ENCODE data around the gene STK35. TPM values are rescaled to one million over a fixed set of nuclear protein-coding genes. Genes with fewer than 3 reads are reported as not detected.
A peak's percentile ranks its signal among the peaks of the same experiment; 100 is the strongest.

STK35 gene
- total RNA-seq, 1 donor = 13.2 TPM

- peak; percentile 88 for DNase-seq (ENCODE audit: low read depth)
- H3K4me3 ChIP-seq (ENCODE audit: low read depth, low read length) = no peak overlapping the region
- no peak for TF ChIP-seq CTCF (IDR thresholded peaks at IDR 0.05; ENCODE audit: insufficient read depth, low read length)
Measured at GRCh38 chr20:2151858-2152281, 50.2 kb downstream of the STK35 start.

GRCh38 chr20:2152317-2152716 lies 50.7 kb downstream of the STK35 start:
- H3K4me3 ChIP-seq (ENCODE audit: low read depth, low read length) = no peak overlapping the region
- TF ChIP-seq CTCF (IDR thresholded peaks at IDR 0.05; ENCODE audit: insufficient read depth, low read length) = no peak
- no peak for DNase-seq (ENCODE audit: low read depth)

GRCh38 chr20:2153326-2153725 lies 51.7 kb downstream of the STK35 start:
- H3K4me3 ChIP-seq (ENCODE audit: low read depth, low read length) = no peak overlapping the region
- no peak for DNase-seq (ENCODE audit: low read depth)
- TF ChIP-seq CTCF (IDR thresholded peaks at IDR 0.05; ENCODE audit: insufficient read depth, low read length) = no peak

- no peak for DNase-seq (ENCODE audit: low read depth)
- no peak for TF ChIP-seq CTCF (IDR thresholded peaks at IDR 0.05; ENCODE audit: insufficient read depth, low read length)
- H3K4me3 ChIP-seq (ENCODE audit: low read depth, low read length) = no peak overlapping the region
Measured at GRCh38 chr20:2156224-2156623, 54.6 kb downstream of the STK35 start.

- DNase-seq (ENCODE audit: low read depth) = no peak
- TF ChIP-seq CTCF (IDR thresholded peaks at IDR 0.05; ENCODE audit: insufficient read depth, low read length) = no peak
- H3K4me3 ChIP-seq (ENCODE audit: low read depth, low read length) = no peak overlapping the region
Measured at GRCh38 chr20:2156666-2157624, 55.3 kb downstream of the STK35 start.

- H3K4me3 ChIP-seq (ENCODE audit: low read depth, low read length) = no peak overlapping the region
- DNase-seq (ENCODE audit: low read depth) = peak; percentile 18
- TF ChIP-seq CTCF (IDR thresholded peaks at IDR 0.05; ENCODE audit: insufficient read depth, low read length) = no peak
Measured at GRCh38 chr20:2162125-2162822, 60.6 kb downstream of the STK35 start.

All from fibroblast of the aortic adventitia (primary cell).